Stimulated activated naive CD8-positive, alpha-beta T cell treated with anti-CD3 and anti-CD28 coated beads, Interleukin-15, Interleukin-2, amounts not matched to agents 100 U/mL and 50 U/mL, for 24 hours (primary cell): ENCODE measurements around the gene CFAP65.

ENCODE experiments used
- ATAC-seq: fragments of 150-1000 bp; cut with Tn5 transposase; one replicate; pipeline ENCODE4 v1.10.0; 2021
- DNase-seq: peaks from one replicate; pipeline ENCODE4 v3.0.0; 2021

Gene CFAP65

DNA sequence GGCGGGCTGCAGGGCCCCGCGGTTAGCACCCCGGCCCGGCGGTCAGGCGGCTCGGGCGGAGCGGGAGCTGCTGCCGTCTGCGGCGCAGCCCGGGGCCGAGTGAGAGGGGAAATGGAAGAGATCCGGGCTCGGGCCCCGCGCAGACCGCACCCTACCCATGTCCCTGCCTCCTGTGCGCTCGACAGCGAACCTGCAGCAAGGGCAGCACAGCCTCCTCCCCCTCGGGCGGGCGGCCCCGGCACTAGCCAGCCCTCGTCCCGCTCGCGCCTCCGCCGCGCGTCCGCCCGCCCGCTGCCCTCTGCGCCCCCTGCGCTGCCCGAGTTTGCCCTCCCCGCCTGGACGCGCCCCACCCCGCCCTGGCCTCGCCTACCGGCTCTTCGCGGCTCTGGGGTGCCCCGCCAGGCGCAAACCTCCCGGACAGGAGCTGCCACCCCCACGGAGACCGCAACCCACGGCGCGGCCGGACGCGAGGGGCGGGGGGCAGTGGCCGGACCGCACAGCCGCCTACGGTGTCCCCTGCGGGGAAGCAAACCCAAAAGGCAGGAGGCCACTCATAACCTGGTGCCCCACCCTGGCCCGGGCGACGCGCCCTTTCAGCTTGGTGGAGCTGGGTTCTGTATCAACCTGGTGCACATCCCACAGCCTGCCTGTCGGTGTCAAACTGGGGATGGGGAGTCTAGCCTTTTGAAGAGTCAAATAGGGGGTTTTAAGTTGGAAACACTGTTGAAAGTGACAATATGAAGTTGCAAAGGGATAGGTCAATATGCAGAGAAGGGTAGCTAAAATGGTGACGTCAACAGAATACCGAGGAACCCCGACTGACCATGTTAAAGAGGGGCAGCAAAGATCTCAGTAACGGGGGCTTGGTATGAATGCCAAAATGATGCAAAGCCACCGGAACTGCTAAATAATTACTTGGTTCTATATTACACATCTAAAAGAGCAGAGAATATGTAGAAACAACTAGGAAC is 19.8 kb upstream of the CFAP65 start, which contains the start of gene IHH:
IHH (minus strand) TSS at position 101 of the 971 bp plus-strand sequence. CDS start 454 bp downstream, outside the sequence.
- no peak for ATAC-seq
- peak; percentile 27 for DNase-seq

DNA sequence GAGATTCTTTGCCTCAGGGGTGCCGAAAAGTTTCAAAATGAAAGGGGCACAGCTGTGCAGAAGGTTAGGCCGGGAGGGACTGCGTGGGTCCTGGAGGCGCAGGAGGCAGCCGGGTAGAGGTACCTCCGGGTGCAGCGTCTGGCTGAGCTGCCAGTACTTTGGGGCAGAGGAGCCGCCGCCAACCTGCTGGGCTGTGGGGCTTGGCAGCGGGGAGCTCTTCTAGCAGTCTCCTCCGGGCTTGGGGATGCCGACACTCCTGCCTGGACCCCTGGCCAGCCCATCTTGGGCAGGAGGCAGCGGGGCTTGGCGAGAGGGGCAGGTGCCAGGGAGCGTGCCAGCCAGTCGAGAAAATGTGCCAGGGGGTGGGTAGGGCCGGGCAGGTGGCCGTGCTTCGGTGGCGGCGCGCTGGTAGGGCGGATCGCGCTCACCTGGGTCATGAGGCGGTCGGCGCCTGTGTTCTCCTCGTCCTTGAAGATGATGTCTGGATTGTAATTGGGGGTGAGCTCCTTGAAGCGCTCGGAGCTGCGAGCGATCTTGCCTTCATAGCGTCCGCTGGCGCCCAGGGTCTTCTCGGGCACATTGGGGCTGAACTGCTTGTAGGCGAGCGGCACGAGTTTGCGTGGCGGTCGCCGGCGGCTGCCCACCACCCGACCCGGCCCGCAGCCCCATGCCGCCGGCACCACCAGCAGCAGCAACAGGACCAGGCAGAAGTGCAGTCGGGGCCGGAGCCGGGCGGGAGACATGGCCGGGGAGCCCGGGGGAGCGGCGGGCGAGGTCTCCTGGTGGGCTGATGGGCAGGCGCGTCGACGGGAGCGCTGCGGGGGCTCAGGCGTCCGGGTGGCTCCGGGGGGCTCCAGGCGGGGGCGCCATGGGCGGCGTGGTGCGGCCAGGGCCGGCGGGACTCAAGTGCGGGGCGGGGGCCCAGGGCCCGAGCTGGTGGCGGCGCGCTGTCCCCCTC is 18.7 kb upstream of the CFAP65 start:
- no peak for ATAC-seq
- DNase-seq: peak; percentile 11

GRCh38 chr2:219059375-219059724 is 18.0 kb upstream of the CFAP65 start:
- no peak for ATAC-seq
- DNase-seq: no peak

- DNase-seq: peak; percentile 10
Observed at GRCh38 chr2:219058541-219059374, 17.4 kb upstream of the CFAP65 start.

DNA sequence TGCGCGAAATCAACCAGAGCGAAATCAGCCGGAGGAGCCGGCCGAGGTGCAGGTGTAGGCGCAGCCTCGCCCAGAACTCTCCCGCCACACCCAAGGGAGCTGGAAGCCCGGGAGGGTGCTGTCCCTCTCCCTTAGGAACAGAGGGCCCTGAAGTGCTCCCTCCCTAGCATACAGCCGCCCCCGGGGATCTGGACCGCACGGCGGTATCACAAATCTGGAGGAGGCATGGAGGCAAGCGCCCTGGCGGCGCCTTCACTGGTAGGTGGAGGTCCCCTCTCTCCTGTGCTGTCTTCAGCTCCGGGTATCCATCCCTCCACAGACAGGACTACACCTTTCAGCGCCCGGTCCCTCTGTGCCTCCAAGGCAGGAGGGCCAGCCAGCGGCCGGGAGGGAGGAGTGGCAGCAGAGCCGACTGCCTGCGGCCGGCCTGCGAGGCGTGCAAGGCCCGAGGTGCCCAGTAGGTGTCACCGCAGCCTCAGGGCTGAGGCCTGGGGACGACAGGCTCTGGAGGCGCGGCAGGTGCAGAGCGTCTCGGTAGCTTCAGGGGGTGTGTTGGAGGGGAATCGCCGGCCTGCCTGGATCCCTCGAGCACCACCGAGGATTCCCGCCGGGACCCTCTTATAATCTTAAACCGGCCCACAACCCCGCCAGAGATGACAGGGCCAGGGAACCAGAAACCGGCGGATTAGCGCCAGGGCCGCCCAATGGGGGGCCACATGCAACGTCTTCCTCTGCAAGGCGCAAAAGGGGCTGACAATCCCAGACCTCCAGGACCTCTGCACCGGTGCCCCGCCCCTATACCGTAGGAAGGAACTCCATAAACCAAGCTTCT is 16.6 kb upstream of the CFAP65 start:
- ATAC-seq (peak; percentile 91), DNase-seq (peak; percentile 84)

More at GRCh38 chr2:219058541-219059374, 17.4 kb upstream of the CFAP65 start:
- ATAC-seq: no peak

- DNase-seq (no peak), ATAC-seq (no peak)
Observed at GRCh38 chr2:219056896-219057708, 15.8 kb upstream of the CFAP65 start.

DNA sequence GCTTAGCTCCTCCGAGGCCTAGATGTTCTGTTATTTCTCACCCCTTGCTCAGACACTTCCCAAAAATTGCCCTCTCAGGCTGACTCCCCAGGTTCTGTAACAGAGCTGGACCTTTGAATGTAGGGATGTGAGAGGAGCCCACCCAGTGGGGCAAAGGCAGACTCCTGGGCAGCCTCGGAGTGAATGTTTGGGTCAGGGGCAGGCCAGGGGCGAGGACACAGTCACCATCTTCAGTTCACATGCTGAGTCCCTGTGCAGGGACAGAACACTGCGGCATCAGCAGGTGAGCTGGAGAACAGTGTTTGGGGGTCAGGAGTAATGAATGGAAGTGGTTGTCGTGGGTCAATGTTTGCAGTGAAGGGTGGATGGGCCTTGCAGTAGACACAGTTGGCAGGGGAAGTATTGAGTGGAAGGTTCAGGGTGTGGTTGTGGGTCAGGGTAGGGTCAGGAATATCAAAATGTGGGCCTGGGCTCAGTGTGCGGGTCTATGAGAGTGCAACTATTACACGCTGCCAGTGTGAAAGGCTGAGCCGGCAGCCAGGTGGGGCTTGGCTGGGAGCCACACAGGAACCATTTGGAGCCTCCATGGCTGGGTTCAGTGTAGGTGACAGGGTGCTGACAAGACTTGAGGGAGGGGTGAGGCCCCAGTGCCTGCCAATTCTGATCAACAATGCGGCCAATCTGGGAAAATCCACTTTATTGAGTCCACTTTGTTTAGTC is 15.0 kb upstream of the CFAP65 start:
- ATAC-seq (no peak), DNase-seq (no peak)

GRCh38 chr2:219054956-219055903 is 13.9 kb upstream of the CFAP65 start:
- no peak for ATAC-seq
- DNase-seq: no peak

- ATAC-seq: no peak
- no peak for DNase-seq
Observed at GRCh38 chr2:219049282-219049681, 8.0 kb upstream of the CFAP65 start.

DNA sequence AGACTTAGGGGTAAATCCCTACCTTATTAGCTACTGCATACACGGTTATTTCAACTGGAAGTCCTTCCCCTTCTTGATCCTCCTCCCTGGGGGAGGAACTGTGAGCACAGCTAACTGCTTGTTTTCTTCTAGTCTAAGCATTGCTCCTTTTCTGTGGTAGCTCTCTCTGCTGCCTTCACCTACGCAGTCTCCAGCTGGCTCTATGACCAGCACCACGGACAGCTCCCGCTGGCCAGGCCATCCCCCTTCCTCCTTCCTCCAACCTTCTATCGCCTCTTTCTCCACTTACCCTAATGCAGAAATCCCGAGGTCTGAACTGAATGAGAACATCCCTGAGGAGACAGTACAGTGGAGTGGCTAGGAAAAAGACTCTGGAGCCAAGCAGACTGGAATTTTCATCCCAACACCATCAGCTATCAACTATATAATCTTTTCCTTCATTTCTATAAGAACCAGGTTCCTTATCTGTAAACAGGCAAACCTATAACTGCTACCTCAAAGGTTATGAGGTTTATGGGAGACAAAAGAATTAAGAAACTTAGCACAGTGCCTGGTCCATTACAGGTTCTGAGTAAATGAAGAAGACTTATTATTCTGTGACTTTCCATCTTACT is 4.7 kb upstream of the CFAP65 start:
- DNase-seq (peak; percentile 44), ATAC-seq (no peak)

DNA sequence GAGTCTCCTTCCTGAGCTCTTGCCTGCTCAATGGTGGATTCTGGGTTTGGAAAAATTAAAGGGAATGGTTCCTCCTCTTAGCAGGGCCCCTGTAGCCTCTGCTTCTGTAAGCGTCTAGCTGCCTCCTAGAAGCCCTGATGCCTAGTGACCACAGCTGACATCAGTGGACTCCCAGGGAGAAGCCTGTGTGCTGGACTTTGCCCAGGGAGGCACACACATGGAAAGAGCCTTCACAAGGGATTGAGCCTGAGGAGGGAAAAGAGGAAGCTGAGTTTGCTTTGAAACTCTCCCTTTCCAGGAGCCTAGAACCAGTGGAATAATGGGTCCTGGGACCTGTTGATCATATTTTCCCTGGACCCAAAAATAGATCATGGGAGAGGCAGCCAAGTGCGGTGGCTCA is 1.4 kb upstream of the CFAP65 start:
- no peak for DNase-seq
- ATAC-seq: no peak

DNA sequence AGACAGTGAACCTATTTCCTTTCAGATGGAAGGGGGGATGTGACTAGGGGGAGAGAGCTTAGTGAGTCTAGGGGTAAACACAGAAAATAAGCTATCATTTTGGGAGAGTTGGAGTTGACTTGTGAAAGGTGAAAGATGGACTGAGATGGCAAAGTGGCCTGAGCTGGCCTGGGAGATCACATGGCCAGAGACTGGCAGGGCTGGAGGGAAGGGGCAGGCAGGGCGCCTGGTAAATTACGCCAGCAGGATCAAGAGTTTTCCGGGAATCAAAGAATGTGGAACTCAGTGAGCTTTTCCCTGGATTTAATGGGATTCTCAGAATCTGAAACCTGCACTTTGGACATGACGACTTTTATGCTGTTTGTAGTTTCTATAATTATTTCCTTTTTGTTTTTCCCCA is 841 bp upstream of the CFAP65 start:
- no peak for ATAC-seq
- DNase-seq: no peak

- ATAC-seq: no peak
Observed at GRCh38 chr2:219038600-219038999, 2.7 kb downstream of the CFAP65 start.

GRCh38 chr2:219037783-219038499 is 3.4 kb downstream of the CFAP65 start:
- no peak for DNase-seq
- no peak for ATAC-seq

More at GRCh38 chr2:219038600-219038999, 2.7 kb downstream of the CFAP65 start:
- DNase-seq: no peak

GRCh38 chr2:219035942-219036341 is 5.4 kb downstream of the CFAP65 start:
- DNase-seq (no peak), ATAC-seq (no peak)

- ATAC-seq: no peak
- DNase-seq: no peak
Observed at GRCh38 chr2:219034823-219035222, 6.5 kb downstream of the CFAP65 start.
